Vagina (tissue), 2 donors: ENCODE data around the gene IL10RA.

Source experiments
- POLR2A ChIP-seq, 2 donors: fragments of 450-650 bp; IDR thresholded peaks; one replicate each; pipeline ENCODE4 v1.6.1; 2017; ENCODE audit warnings: antibody characterized with exemption in 2 of 2, mild to moderate bottlenecking in 2 of 2, moderate library complexity in 2 of 2
- POLR2AphosphoS5 ChIP-seq, 2 donors: sonication (generic); formaldehyde crosslinking; IDR thresholded peaks; one replicate each; pipeline ENCODE4 v1.9.0; 2017; ENCODE audit warnings: antibody characterized with exemption in 2 of 2, mild to moderate bottlenecking in 2 of 2, low read depth in 1 of 2; ENCODE audit not compliant: insufficient read depth in 1 of 2
- TF ChIP-seq, protein P1 (sequence below), 3 experiments: fragments of 450-650 bp in 2 of 3; fragments of 200-600 bp in 1 of 3; sonication (generic) in 1 of 3; IDR thresholded peaks; one replicate each; pipeline ENCODE4 v1.5.1; 2017 to 2019; ENCODE audit warnings: antibody characterized with exemption in 3 of 3, mild to moderate bottlenecking in 2 of 3, moderate library complexity in 2 of 3

DNA sequence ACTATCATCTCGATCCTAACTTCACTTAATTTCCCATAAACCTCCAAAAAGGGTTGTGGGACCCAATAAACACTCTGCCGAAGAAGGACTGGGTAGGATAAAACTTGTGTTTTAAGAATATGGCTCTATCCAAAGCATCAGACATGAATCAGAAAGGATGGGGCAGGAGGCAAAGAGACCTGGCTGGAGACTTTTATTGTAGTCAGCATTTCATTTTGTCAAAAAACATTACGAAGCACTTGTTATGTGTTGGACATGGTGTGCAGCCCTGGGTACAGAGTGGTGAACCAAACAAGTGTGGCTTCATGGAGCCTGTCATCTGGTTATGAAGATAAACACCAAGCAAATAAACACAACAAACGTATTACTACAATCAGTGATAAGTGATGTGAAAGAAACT, 17.3 kb downstream of the IL10RA start:
- TF ChIP-seq, protein P1, sequence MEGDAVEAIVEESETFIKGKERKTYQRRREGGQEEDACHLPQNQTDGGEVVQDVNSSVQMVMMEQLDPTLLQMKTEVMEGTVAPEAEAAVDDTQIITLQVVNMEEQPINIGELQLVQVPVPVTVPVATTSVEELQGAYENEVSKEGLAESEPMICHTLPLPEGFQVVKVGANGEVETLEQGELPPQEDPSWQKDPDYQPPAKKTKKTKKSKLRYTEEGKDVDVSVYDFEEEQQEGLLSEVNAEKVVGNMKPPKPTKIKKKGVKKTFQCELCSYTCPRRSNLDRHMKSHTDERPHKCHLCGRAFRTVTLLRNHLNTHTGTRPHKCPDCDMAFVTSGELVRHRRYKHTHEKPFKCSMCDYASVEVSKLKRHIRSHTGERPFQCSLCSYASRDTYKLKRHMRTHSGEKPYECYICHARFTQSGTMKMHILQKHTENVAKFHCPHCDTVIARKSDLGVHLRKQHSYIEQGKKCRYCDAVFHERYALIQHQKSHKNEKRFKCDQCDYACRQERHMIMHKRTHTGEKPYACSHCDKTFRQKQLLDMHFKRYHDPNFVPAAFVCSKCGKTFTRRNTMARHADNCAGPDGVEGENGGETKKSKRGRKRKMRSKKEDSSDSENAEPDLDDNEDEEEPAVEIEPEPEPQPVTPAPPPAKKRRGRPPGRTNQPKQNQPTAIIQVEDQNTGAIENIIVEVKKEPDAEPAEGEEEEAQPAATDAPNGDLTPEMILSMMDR (IDR thresholded peaks at IDR 0.05) = no peak
- no peak for TF ChIP-seq POLR2A (IDR thresholded peaks at IDR 0.05)
- TF ChIP-seq POLR2AphosphoS5 (IDR thresholded peaks at IDR 0.05; ENCODE audit: insufficient read depth in 1 of 2, low read depth in 1 of 2) = no peak
